ENCODE data around the gene RABGAP1.
A peak's percentile ranks its signal among the peaks of the same experiment; 100 is the strongest.

RABGAP1 gene

GRCh38 chr9:123087359-123087888 is 146.6 kb downstream of the RABGAP1 start:
- DNase-seq = no peak

- DNase-seq = no peak
Observed at GRCh38 chr9:123089040-123089439, 148.2 kb downstream of the RABGAP1 start.

- DNase-seq = no peak
Observed at GRCh38 chr9:123089790-123090189, 149.0 kb downstream of the RABGAP1 start.

GRCh38 chr9:123090198-123090896 is 149.5 kb downstream of the RABGAP1 start:
- no peak for DNase-seq

- no peak for DNase-seq
Observed at GRCh38 chr9:123090956-123091355, 150.1 kb downstream of the RABGAP1 start.

GRCh38 chr9:123091459-123091858 is 150.6 kb downstream of the RABGAP1 start:
- DNase-seq = no peak

GRCh38 chr9:123093141-123093540 is 152.3 kb downstream of the RABGAP1 start:
- no peak for DNase-seq

- DNase-seq = no peak
Observed at GRCh38 chr9:123096987-123097386, 156.2 kb downstream of the RABGAP1 start.

GRCh38 chr9:123097430-123098095 is 156.7 kb downstream of the RABGAP1 start:
- DNase-seq = no peak

GRCh38 chr9:123098096-123098459 is 157.3 kb downstream of the RABGAP1 start:
- no peak for DNase-seq

- no peak for DNase-seq
Observed at GRCh38 chr9:123099042-123099441, 158.2 kb downstream of the RABGAP1 start.

GRCh38 chr9:123099548-123099947 is 158.7 kb downstream of the RABGAP1 start:
- DNase-seq = no peak

GRCh38 chr9:123102375-123103113 is 161.7 kb downstream of the RABGAP1 start:
- DNase-seq = no peak

GRCh38 chr9:123104807-123105206 is 164.0 kb downstream of the RABGAP1 start:
- DNase-seq = no peak

- no peak for DNase-seq
Observed at GRCh38 chr9:123105490-123105889, 164.7 kb downstream of the RABGAP1 start.

GRCh38 chr9:123107639-123108285 is 166.9 kb downstream of the RABGAP1 start:
- DNase-seq = no peak

- DNase-seq = no peak
Observed at GRCh38 chr9:123108976-123109375, 168.2 kb downstream of the RABGAP1 start.

- no peak for DNase-seq
Observed at GRCh38 chr9:123109540-123110279, 168.9 kb downstream of the RABGAP1 start.

GRCh38 chr9:123111427-123112014 is 170.7 kb downstream of the RABGAP1 start:
- no peak for DNase-seq

- DNase-seq = peak in 2 of 6 experiments; percentile 4 to 17
Observed at GRCh38 chr9:123112015-123112975, 171.5 kb downstream of the RABGAP1 start.

GRCh38 chr9:123113185-123113584 is 172.4 kb downstream of the RABGAP1 start:
- DNase-seq = no peak
